HG03060 (cell line): ENCODE data around the gene TRMT10B.
"Not testable (repeated sequence)": the region's sequence is repeated elsewhere in the genome, so short reads cannot be mapped to it uniquely, and the experiment has no call there.

ENCODE experiments used
- ATAC-seq: cut with Tn5 transposase; IDR thresholded peaks from one replicate; pipeline ENCODE4 v1.9.1; 2021; ENCODE audit warnings: low read depth, moderate number of reproducible peaks; ENCODE audit not compliant: unreplicated experiment

The TRMT10B gene

DNA sequence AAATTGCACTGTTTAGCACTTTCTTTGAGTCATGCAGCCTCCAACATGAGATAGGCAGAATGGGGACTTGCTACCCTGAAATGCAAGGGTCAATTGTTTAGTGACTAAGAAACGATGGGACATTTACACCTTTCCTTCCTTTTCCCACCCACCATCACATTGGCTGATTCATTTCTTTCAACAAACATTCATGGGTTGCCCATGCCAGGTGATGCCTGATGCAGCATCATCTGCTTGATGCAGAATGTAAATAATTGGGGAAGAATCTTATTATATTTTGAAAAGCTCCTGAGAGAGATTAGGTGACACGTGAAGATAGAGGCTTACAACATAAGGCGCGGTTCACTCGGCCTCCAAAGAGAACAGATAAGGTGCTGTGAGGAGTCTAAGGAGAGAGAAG lies 4.5 kb upstream of the TRMT10B start:
- no peak for ATAC-seq

- no peak for ATAC-seq
These were observed 2.4 kb upstream of the TRMT10B start for GRCh38 chr9:37751186-37751585.

GRCh38 chr9:37751704-37752103 lies 1.9 kb upstream of the TRMT10B start:
- not testable (repeated sequence) for ATAC-seq

DNA sequence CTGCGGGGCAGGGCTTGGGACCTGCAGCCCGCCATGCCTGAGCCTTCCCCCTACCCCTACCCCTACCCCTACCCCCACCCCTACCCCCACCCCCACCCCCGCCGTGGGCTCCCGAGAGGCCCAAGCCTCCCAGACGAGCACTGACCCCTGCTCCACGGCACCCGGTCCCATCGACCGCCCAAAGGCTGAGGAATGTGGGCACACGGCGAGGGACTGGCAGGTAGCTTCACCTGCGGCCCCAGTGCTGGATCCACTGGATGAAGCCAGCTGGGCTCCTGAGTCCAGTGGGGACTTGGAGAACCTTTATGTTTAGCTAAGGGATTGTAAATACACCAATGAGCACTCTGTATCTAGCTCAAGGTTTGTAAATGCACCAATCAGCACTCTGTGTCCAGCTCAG lies 1.5 kb upstream of the TRMT10B start:
- ATAC-seq, result not testable (repeated sequence)

DNA sequence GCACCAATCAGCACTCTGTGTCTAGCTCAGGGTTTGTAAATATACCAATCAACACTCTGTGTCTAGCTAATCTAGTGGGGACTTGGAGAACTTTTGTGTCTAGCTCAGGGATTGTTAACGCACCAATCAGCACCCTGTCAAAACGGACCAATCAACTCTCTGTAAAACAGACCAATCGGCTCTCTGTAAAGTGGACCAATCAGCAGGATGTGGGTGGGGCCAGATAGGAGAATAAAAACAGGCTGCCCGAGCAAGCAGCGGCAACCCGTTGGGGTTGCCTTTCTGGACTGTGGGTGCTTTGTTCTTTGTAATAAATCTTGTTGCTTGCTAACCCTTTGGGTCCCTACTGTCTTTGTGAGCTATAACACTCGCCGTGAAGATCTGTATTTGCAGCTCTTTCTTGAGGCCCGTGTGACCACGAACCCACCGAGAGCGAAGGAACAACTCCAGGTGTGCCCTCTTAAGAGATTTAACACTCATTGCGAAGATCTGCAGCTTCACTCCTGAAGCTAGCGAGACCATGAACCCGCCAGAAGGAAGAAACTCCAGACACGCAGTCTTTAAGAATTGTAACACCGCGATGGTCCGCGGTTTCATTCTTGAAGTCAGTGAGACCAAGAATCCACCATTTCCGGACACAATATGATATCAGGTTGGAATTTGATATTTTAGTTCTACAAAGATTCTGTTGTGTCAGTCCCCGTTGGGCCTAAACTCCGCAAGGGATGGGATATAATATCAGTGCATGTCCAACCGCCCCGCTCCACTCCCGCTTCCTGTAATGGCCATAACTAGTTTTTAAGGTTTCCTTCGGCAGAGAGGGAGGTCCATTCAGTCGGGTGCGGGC lies 740 bp upstream of the TRMT10B start:
- no peak for ATAC-seq

DNA sequence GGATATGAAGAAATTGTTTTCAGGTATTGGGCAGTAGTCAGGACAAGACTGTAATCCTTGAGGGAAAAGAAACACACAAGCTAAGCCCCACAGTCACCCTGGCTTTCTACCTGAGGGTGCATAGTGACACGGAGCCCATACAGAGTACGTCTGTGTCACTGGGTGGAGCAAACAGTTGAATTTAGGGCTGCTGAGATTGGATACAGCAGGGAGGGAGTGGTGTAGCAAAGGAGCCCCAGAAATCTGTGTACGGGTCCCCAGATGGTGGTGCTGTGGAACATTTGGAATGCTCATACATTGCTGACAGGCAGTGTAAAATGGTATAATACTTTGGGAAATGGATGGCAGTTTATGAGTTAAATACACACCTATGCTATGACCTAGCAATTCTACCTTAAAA lies 5.1 kb downstream of the TRMT10B start:
- ATAC-seq, result no peak

- no peak for ATAC-seq
These were observed 7.0 kb downstream of the TRMT10B start for GRCh38 chr9:37760416-37761161.

- ATAC-seq, result no peak
These were observed 7.9 kb downstream of the TRMT10B start for GRCh38 chr9:37761511-37761910.

- ATAC-seq, result not testable (repeated sequence)
These were observed 11.7 kb downstream of the TRMT10B start for GRCh38 chr9:37765263-37765662.

- no peak for ATAC-seq
These were observed 15.7 kb downstream of the TRMT10B start for GRCh38 chr9:37769306-37769705.

DNA sequence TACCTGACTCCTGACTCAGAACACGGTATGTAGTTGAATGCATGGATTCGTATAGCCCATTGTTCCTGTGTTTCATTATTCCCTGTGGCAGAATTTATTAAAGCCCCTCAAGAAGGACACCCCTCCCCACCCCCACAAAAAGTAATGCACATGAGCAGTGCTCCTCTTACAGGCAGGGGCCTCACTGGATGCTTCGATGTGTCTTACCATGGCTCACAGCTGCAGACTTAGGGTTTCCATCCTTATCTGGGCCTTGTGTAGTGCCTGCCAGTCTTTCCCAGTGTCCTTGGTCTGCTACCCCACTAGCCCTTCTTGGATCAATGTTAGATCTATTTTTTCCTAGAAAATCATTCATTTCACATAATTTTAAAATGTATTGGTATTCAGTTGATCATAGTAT lies 16.4 kb downstream of the TRMT10B start:
- ATAC-seq, result no peak

DNA sequence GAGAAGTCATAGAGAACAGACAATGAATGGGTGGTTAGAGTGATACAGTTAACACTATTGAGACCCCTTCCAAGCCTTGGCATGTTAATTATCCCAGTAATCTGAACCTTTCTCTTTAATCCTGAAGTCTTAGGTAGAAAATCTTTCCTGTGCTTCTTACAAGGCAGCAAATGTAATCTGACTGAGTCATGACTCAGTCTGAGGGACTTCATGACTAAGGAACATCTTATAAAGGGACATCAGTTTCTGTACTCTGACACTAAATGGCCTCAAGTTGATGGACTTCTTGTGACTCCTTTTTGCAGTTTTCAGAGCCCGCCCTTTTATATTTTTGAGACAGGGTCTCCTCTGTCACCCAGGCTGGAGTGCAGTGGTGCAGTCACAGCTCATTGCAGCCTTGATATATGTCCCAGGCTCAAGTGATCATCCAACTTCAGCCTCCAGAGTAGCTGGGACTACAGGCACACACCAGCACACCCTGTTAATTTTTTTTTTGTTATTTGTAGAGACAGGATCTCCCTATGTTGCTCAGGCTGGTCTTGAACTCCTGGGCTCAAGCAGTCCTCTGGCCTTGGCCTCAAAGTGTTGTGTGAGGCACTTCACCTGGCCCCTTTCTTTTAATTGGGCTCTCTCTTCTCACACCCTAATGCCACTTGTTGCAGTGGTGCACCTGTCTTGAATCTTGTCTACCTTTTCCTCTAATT lies 21.8 kb downstream of the TRMT10B start:
- ATAC-seq, result no peak

DNA sequence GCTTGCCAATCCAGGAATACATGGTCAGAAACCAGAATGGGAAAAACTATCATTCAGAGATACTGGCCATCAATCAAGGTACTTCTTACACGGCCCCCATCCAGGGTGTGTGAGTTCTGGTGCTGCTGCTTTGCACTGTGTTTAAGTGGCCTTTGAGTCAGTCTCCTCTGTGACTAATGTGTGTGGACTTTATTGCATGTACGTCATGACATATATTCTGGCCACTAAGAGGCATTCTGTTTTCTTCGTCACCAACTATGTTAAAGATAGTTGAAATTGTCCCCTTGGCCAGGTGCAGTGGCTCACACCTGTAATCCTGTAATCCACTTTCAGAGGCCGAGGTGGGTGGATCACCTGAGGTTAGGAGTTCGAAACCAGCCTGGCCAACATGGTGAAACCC lies 22.7 kb downstream of the TRMT10B start:
- ATAC-seq, result no peak

DNA sequence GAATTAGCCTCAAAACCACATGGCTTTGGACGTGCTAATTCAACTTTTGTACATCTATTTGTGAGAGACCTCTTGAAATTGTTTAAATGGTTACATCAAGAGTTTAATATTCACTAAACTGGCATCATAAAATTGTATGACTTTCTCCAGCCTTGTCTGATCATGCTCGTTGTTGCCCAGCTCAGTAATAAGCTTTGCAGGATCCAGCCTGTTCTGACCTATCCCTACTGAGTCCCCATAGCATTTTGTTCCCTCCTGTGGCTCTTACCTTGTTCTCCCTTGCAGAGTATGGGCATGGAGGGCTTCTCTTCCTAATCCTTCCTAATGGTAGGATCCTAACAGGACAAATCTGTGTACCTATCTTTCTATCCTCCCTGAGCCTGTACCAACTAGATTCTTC lies 24.9 kb downstream of the TRMT10B start:
- no peak for ATAC-seq

DNA sequence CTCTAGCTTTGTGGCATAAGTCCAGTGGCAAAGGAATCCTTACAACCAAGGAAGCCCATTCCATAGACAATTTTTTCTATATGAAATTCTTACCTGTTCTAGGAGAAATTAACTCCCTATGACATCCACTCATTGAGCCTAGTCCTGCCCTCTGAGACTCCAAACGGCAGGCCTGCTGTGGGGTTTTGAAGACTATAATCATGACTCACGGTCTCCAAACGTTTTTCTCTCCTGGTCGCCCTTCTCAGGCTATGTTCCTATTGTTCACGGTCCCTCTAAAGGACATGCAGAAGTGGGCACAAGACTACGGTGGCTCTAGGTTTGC lies 30.6 kb downstream of the TRMT10B start:
- ATAC-seq, result no peak

DNA sequence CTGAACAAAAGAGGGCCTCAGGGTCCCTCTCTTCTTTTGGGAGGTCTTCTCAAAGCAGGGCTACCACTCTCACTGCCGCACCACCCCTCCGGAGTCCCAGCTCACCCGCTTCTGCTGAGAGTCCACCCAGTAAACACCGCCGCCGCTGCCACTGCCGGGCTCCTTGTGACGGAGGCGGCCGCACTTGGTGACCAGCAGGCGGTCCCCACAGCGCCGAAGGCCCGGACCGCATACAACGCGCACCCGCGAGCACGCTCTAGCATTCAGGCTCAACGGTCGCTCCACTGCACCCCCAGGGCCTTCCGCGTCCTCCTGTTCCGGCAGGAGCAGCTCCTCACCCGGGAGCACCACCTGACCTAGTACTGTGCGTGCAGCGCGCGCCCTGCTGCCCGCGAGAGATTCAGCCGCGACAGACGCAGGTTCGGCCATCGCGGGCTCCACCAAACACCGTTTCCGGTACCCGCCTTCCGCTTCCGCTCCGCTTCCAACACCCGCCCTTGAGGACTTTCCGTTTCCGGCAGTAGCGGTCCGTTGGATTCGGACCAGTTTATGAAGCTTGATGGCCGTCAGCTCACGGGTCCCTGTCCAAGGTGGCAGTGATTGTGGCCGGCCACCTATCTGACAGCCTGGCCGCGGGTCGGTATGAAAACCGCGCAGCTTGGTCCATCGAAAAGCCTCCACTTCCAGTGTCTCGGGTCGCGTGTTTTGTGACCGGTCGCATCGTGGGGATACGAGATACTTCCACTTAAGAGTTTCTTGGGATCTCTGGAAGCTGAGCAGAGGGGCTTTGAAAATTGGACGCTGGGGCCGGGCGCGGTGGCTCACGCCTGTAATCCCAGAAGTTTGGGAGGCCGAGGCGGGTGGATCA lies 31.2 kb downstream of the TRMT10B start, which contains the start of gene EXOSC3:
Gene EXOSC3, minus strand, starts transcription at position 449 of the 868 bp plus-strand sequence. Its CDS starts 20 bp downstream, at position 429.
- ATAC-seq, result peak; percentile 84

- no peak for ATAC-seq
These were observed 33.5 kb downstream of the TRMT10B start for GRCh38 chr9:37787059-37787458.

DNA sequence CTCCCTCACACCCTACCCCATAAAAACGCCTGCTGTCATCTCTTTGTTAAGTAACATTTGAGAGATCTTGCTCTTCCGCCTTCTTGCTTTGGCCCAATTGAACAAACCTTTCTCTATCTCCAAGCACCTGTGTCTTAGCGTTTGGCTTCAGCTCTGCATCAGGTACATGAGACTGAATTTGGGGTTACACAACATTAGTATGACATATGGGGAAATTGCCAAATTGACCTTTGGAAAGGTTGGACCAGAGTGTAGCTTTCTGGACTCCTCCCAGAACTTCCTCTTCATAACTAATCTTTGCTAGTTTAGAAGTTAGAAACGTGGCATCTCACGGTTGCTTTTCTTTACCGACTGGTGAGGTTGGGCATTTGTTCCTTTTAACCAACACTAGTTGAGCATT lies 34.7 kb downstream of the TRMT10B start:
- ATAC-seq, result no peak

DNA sequence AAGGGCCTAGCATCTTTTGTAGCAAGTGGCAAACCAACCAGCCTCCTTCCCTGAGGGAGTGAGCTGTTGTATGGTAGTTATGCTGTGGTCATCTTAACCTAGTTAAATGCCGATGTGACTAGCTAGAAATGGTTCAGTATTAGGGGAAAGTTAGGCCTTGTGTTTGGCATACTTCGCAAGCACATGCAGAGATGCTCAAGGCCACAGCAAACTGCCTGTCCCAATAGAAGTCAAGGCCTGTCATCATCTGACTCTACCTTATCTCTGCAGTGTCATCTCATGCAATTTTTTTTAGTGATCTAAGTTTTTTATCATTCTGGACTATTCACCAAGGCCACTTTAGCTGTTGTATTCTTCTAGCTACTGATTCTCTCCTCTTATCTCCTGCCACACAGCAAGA lies 36.5 kb downstream of the TRMT10B start:
- ATAC-seq, result no peak

GRCh38 chr9:37792122-37792521 lies 38.5 kb downstream of the TRMT10B start:
- ATAC-seq, result no peak
